ENCODE results near the gene ATXN10.

DNA sequence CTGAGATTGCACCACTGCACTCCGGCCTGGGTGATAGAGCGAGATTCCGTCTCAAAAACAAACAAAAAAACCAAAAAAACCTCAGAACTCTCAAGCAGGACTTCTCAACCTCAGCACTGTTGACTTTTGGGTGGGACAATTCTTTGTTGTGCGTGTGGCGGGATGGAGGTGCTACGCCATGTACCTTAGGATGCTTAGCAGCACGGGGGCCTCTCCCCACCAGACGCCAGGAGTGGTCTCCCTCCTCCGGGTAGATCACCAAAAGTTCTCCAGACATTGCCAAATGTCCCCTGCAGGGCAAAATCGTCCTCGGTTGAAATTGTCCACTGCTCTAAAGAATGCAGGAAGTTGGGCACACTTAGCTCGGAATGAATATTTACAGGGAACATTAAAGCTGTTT, 26.9 kb upstream of the ATXN10 start:
- TF ChIP-seq, protein P1, sequence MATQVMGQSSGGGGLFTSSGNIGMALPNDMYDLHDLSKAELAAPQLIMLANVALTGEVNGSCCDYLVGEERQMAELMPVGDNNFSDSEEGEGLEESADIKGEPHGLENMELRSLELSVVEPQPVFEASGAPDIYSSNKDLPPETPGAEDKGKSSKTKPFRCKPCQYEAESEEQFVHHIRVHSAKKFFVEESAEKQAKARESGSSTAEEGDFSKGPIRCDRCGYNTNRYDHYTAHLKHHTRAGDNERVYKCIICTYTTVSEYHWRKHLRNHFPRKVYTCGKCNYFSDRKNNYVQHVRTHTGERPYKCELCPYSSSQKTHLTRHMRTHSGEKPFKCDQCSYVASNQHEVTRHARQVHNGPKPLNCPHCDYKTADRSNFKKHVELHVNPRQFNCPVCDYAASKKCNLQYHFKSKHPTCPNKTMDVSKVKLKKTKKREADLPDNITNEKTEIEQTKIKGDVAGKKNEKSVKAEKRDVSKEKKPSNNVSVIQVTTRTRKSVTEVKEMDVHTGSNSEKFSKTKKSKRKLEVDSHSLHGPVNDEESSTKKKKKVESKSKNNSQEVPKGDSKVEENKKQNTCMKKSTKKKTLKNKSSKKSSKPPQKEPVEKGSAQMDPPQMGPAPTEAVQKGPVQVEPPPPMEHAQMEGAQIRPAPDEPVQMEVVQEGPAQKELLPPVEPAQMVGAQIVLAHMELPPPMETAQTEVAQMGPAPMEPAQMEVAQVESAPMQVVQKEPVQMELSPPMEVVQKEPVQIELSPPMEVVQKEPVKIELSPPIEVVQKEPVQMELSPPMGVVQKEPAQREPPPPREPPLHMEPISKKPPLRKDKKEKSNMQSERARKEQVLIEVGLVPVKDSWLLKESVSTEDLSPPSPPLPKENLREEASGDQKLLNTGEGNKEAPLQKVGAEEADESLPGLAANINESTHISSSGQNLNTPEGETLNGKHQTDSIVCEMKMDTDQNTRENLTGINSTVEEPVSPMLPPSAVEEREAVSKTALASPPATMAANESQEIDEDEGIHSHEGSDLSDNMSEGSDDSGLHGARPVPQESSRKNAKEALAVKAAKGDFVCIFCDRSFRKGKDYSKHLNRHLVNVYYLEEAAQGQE (IDR thresholded peaks at IDR 0.05; ENCODE audit: insufficient read depth in 1 of 2, low read depth in 2 of 2, low read length in 2 of 2): no peak
- no peak for TF ChIP-seq POLR2AphosphoS5 (IDR thresholded peaks at IDR 0.05; ENCODE audit: low read depth, low read length)

Measured in PFSK-1 (cell line).